ENCODE results near the gene DSG3. TPM values are rescaled to one million over a fixed set of nuclear protein-coding genes. Genes with fewer than 3 reads are reported as not detected.
"Not testable (repeated sequence)": the region's sequence is repeated elsewhere in the genome, so short reads cannot be mapped to it uniquely, and the experiment has no call there.

The DSG3 gene
- total RNA-seq, 1 donor from 2014 or later = 271 TPM

DNA sequence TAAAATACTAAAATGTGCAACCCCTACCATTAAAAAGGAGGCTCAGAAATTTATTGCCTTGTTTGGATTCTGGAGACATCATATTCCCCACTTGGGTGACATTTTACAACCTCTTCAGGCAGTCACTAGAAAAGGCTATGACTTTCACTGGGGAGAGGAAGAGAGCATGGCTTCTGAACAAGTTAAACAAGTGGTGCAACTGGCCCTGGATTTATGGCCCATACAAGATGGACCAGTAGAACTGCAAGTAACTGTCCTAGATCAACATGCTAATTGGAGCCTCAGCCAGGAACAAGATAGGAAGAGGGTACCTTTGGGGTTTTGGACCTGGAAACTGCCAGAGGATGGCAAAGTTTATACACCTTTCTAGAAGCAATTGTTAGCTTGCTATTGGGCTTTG lies 46.4 kb downstream of the DSG3 start:
- TF ChIP-seq, protein P1, sequence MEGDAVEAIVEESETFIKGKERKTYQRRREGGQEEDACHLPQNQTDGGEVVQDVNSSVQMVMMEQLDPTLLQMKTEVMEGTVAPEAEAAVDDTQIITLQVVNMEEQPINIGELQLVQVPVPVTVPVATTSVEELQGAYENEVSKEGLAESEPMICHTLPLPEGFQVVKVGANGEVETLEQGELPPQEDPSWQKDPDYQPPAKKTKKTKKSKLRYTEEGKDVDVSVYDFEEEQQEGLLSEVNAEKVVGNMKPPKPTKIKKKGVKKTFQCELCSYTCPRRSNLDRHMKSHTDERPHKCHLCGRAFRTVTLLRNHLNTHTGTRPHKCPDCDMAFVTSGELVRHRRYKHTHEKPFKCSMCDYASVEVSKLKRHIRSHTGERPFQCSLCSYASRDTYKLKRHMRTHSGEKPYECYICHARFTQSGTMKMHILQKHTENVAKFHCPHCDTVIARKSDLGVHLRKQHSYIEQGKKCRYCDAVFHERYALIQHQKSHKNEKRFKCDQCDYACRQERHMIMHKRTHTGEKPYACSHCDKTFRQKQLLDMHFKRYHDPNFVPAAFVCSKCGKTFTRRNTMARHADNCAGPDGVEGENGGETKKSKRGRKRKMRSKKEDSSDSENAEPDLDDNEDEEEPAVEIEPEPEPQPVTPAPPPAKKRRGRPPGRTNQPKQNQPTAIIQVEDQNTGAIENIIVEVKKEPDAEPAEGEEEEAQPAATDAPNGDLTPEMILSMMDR (IDR thresholded peaks at IDR 0.05; ENCODE audit: insufficient read depth, low read length, severe bottlenecking) = no peak
- Histone ChIP-seq H3K36me3 (ENCODE audit: control insufficient read depth, insufficient read depth, low read length) (no peaks in the 10 kb centered on the region), H3K27me3 (ENCODE audit: control insufficient read depth, insufficient read depth, low read length) (no peaks in the 10 kb centered on the region), H3K4me3 (ENCODE audit: low read depth, low read length) (no peak overlapping the region)
- DNase-seq (ENCODE audit: low read depth) (no peak), FAIRE-seq (peak; percentile 86)

DNA sequence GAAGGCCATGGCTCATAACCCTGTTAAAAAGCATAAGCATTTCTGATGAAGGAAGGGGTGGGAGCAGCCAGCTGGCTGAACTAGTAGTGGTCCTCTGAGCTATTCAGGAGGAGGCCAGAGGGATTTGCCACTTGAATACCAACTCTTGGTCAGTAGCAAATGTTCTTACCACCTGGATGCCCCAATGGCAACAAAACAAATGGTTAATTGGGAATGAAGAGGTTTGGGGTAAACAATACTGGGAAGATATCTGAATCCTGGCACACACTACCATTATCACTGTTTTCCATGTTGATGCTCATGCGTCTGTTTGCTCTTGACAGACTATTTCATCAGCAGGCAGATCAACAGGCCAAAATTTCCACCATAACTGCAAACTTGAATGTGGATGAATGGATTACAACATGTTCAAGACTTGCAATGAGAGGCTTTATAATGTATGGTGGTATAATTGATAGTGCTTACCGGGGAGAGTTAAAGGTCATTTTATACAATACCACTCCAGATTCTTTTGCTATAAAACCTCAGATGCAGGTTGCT lies 47.2 kb downstream of the DSG3 start:
- H3K36me3 ChIP-seq (ENCODE audit: control insufficient read depth, insufficient read depth, low read length); H3K4me3 ChIP-seq (ENCODE audit: low read depth, low read length); H3K27me3 ChIP-seq (ENCODE audit: control insufficient read depth, insufficient read depth, low read length); DNase-seq (ENCODE audit: low read depth): not testable (repeated sequence)
- FAIRE-seq = peak; percentile 96

DNA sequence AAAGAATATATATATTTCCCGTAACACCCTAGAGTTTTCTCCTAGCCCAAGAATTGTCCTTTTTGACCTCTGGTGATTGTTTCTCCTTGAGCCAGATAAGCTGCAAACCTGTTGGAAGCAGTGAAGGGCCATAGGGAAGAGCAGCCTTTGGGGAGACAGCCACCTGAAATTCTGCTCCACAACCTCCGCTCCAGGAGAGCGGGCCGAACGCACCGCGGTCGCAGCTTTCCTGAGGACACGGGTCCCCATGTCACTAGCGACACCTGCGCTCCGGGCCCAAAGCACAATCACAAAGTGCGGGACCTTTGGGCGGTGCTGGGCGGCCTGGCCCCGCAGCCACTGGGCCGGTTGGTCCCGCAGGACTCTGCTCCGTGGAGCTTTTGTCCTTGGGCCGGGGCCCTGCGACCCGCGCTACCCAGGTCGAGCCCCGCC lies 49.9 kb downstream of the DSG3 start:
- peak overlapping the region; percentile 74 for H3K4me3 ChIP-seq (ENCODE audit: low read depth, low read length)
- FAIRE-seq (no peak), DNase-seq (ENCODE audit: low read depth) (no peak)
- TF ChIP-seq, protein P1 (IDR thresholded peaks at IDR 0.05; ENCODE audit: insufficient read depth, low read length, severe bottlenecking) = no peak
- no peaks in the 10 kb centered on the region for H3K27me3 ChIP-seq (ENCODE audit: control insufficient read depth, insufficient read depth, low read length)
- peaks cover 2% of the 10 kb centered on the region for H3K36me3 ChIP-seq (ENCODE audit: control insufficient read depth, insufficient read depth, low read length)

DNA sequence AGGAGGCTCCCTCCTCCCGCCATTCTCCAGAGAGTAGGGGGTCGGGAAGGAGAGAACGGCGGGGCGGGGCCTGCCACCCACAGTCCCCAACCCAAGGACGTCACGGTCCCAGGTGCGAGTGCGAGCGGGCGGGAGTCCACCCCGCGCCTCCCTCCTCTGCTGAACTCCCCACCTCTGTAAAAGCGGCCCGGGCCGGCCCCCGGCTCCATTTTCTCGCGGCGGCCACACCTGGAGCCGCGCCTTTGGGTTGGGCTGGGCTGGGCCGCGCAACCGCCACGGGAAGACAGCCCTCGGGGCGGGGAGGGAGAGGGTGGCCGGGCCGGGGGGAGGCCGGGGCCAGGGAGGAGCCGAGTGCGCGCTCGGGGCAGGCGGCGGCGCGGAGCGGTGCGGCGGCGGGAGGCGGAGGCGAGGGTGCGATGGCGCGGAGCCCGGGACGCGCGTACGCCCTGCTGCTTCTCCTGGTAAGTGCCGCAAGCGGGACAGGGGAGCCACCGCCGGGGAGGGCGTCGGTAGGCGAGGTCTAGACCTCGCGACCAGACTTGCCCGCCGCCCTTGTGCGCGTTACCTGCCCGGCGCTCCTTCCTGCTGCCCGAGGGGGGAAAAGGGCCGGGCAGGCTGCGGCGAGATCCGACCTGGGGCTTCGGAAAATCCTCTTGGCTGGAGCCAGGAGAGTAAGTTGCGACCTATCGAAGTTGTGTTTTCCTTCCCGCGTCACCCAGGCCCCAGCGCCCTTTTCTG lies 50.5 kb downstream of the DSG3 start, which contains the start of gene DSG2:
Gene DSG2 (plus strand): TSS at position 342 of the 738 bp plus-strand sequence. CDS start 75 bp downstream, at position 417.
- H3K27me3 ChIP-seq (ENCODE audit: control insufficient read depth, insufficient read depth, low read length) = no peaks in the 10 kb centered on the region
- DNase-seq (ENCODE audit: low read depth) (peak; percentile 53), FAIRE-seq (no peak)
- peaks cover 2% of the 10 kb centered on the region for H3K36me3 ChIP-seq (ENCODE audit: control insufficient read depth, insufficient read depth, low read length)
- H3K4me3 ChIP-seq (ENCODE audit: low read depth, low read length) = peak within 1 kb of the TSS; percentile 74
- TF ChIP-seq, protein P1 (IDR thresholded peaks at IDR 0.05; ENCODE audit: insufficient read depth, low read length, severe bottlenecking) = no peak

DNA sequence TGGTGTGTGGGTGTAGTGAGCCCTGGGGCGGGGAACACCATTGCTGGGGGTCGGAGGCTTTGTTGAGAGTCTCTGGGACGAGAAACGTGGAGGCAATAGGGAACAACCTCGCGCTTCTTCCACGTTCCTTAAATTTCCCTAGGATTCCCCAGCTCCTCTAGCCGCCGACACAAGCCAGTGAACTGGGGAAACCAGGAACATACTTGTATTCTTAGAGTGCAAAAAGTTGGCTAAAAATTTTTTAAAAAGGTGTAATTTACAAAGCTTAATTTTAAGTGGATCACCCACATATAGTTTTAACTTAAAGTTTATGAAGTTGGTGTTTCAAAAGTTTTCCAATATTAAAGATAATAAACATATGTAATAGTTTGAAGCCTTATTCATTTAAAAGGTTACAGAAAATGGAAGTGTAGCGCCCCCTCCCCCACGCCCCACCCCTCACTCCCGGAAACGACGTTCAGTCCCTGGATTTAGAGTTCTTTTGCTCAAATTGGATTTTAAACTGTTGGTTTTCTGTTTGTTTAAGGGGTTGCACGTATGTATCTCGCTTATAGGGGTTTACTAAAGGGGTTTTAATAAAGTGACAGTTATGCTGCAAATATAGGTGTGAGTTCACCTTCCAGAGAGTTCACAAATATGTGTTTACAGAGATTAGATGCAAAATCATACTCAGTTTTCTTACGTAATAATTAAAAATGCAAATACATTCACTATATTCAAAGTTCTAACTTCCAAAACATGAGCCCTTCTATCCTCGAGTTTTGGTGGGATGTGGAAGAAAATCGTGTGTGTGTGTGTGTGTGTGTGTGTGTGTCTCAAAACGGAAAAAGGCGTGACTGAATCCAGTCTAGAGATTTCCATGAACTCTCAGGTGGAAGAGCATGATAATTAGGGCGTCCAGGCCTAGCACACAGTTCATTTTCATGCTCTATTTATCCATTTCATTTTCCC lies 51.3 kb downstream of the DSG3 start:
- no peak for FAIRE-seq
- H3K36me3 ChIP-seq (ENCODE audit: control insufficient read depth, insufficient read depth, low read length) = peaks cover 3% of the 10 kb centered on the region
- peak; percentile 38 for DNase-seq (ENCODE audit: low read depth)
- H3K4me3 ChIP-seq (ENCODE audit: low read depth, low read length) = peak overlapping the region; percentile 74
- H3K27me3 ChIP-seq (ENCODE audit: control insufficient read depth, insufficient read depth, low read length) = no peaks in the 10 kb centered on the region
- TF ChIP-seq, protein P1 (IDR thresholded peaks at IDR 0.05; ENCODE audit: insufficient read depth, low read length, severe bottlenecking) = no peak

Data from bronchial epithelial cell (primary cell).